ENCODE measurements around the gene EFCAB5.
"Not testable (repeated sequence)": the region's sequence is repeated elsewhere in the genome, so short reads cannot be mapped to it uniquely, and the experiment has no call there.

EFCAB5 gene

DNA sequence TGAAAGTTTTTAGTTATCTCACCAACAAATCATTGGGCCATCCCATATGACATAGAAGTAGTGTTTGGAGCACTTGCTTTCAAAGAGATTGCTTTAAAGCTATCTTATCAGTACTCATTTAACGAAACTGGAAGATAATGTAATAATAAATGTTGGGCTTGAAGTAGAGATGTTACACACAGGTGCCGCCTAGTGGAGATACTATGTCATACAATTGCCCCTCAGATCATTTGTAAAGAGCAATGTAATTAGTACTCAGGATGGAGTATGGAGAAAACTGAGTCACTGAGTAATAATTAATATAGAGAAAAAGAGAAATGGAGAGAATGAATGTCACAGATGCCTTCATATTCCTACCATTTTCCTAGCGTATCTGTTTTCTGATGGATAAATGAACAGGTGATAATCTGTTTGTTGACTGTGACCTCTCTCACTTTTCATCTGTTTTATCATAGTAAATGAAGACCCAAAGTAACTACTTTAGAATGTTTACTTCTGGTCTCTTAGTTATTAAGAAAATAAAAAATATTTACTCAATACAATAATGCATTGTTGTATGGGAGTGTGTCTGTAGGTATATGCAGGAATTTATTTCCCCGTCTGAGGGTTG is 80.4 kb downstream of the EFCAB5 start:
- DNase-seq: peak; percentile 53

DNA sequence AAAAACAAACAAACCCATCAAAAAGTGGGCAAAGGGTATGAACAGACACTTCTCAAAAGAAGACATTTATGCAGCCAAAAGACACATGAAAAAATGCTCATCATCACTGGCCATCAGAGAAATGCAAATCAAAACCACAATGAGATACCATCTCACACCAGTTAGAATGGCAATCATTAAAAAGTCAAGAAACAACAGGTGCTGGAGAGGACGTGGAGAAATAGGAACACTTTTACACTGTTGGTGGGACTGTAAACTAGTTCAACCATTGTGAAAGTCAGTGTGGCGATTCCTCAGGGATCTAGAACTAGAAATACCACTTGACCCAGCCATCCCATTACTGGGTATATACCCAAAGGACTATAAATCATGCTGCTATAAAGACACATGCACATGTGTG is 83.9 kb downstream of the EFCAB5 start:
- not testable (repeated sequence) for DNase-seq

DNA sequence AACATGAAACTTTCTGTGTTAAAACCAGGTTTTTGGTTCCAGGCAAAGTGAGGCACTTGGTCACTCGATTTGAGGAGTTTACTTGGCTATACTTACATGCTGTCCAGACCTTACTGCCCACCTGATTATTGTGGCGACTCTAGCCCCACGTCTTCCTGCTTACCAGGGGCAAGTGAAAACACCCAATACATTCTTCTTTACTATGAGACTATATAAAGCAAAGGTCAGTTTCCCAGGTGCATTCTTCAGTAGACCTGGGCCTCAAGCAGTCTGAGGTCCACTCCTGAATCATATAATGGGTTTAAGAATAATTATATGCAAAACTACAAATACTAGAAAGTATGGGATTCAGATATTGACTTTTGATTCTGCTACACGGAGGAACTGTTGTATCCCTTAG is 86.2 kb downstream of the EFCAB5 start:
- DNase-seq: no peak

DNA sequence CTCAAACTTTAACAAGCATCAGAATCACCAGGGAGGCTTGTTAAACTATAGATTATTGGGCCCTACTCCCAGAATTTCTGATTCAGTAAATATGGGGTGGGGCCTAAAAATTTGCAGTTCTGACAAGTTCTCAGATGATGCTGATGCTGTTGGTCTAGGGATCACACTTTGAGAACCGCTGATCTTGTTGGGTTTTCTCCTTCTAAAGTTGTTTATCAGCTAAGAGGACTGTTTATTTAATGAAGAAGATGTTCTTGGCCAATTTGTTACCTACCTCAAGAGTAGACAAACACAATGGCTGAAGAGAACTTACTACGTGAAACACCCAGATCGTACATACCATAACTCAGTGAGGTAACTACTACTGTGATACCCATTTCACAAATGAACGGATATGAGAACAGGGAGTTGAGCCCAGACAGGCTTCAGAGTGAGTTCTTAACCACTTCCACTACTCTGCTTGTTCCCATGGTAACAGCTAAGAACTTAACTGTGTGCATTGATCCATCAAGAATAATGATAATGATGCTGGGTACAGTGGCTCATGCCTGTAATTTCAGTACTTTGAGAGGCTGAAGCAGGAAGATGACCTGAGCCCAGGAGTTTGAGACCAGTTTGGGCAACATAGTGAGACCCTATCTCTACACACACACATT is 89.9 kb downstream of the EFCAB5 start:
- DNase-seq: no peak

DNA sequence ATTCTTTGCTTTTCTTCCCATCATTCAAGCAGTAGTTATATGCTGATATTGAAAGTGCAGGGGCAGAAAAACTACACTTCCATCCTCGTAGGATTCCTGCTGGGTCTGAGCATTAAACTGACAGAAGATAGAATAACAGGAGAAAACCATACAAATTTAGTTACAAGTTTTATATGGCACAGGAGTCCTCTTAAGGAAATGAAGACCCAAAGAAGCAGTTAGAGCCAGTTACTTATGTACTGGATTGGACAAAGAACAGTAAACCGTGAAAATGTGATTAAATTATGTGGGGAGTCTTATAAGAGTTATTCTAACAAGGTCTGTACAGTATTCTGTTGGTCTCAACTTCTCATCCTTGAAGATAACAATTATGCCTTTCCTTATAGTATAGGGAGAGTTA is 93.9 kb downstream of the EFCAB5 start:
- DNase-seq: no peak

DNA sequence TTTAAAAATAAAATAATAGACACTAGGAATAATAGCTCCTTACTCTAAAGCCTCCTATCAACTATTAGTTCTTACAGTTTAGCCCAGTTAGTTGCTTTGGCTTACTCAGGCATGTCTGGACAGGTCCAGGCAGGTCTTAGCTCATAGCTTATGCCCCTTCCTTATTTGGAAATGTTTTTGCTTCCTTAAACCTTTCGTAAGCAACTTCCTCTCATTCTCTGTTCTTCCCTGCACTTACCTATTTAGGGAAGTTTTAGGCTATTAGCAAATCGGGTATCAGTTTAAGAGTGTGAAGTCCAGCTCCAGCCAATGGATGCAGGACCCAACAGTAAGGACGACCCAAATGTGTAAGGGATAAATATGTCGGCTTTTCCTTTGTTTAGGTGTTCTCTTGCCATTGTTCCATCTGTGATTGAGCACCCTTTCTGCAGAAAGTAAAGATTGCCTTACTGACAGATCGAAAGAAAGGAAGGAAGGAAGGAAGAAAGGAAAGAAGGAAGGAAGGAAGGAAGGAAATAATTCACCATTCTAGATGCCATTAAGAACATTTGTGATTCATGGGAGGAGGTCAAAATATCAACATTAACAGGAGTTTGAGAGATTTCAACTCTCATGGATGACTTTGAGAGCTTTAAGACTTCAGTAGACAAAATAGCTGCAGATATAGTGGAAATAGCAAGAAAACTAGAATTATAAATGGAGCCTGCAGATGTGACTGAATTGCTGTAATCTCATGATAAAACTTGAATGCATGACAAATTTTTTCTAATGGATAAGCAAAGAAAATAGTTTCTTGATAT is 99.5 kb downstream of the EFCAB5 start:
- not testable (repeated sequence) for DNase-seq

DNA sequence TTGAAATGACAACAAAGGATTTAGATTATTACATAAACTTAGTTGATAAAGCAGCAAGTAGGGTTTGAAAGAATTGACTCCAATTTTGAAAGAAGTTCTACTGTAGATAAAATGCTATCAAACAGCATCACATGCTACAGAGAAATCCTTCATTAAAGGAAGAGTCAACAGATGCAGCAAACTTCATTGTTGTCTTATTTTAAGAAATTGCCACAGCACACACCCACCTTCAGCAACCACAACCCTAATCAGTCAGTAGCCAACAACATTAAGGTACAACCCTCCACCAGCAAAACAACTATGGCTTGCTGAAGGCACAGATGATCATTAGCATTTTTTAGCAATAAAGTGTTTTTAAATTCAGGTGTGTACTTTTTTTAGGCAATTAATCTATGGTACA is 100.1 kb downstream of the EFCAB5 start:
- DNase-seq: no peak

DNA sequence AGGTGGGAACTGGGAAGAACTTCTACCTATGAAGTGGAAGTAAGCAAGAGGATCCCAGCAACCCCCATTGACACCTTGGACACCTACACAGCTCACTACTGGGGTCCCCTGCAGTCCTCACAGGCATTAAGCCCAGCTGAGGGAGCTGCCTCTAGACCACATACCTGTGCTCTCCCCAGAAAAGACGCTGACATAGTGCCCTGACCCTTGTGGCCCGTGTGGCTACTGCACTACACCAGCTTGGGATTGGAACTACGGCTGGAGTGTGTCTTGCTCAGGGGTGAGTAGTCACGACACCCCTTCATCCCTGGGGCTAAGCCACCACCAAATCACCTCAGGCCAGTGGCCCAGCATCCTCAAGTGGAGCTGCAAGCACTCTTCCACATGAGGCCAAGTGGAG is 120.9 kb downstream of the EFCAB5 start:
- DNase-seq: no peak

DNA sequence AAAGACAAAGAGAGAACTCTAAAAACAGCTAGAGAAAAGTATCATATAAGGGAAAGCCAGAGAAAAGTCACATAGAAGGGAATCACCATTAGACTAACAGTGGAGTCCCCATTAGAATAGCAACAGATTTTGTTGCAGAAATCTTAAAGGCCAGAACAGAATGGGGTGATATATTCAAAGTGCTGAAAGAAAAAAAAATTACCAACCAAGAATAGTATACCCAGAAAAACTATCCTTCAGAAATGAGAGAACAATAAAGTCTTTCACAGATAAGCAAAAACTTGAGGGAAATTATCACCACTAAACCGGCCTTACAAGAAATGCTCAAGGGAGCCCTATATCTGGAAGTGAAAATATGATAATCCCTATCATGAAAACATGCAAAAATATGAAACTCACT is 123.3 kb downstream of the EFCAB5 start:
- DNase-seq: no peak

DNA sequence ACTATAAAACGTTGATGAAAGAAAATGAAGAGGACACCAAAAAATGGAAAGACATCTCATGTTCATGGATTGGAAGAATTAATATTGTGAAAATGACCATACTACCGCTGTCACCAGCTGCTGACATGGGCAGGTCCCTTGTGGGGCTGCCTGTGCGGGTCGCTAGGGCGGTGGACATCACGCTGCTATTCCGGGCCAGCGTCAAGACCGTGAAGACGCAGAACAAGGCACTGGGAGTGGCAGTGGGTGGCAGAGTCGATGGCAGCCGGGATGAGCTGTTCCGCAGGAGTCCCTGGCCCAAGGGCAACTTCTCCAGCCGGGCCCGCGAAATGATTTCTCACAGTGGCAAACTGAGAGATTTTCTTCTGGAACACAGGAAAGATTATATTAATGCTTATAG is 127.0 kb downstream of the EFCAB5 start:
- no peak for DNase-seq

DNA sequence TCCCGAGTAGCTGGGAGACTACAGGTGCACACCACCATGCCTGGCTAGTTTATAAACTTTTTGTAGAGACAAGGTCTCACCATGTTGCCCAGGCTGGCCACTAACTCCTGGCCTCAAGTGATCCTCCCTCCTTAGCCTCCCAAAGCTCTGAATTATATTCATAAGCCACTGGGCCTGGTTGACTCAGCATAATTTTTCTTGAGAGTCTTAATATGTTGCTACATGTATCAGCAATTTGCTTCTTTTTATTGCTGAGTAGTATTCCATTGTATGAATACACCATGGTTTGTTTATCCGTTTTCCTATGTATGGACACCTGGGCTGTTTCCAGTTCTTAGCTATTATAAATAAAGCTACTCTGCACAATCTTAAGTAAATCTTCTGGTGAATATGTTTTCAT is 132.8 kb downstream of the EFCAB5 start:
- no peak for DNase-seq

DNA sequence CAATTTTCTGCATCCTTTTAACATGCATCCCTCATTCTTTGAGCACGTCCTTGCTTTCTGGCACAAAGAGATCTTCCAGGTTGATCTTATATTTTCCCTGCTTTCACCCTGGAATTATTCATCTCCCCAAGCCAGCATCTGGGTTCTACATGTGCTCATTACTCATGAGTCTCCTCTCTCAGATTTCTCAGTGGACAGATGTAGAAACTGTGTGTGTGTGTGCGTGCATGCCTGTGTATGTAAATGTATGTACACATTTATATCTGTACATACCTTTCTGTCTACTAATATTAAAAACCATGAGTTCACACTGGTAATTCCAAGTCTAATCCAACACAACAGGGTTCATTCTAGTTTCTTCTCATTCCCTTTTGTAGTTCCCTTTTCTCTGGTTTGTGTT is 133.3 kb downstream of the EFCAB5 start:
- no peak for DNase-seq

DNA sequence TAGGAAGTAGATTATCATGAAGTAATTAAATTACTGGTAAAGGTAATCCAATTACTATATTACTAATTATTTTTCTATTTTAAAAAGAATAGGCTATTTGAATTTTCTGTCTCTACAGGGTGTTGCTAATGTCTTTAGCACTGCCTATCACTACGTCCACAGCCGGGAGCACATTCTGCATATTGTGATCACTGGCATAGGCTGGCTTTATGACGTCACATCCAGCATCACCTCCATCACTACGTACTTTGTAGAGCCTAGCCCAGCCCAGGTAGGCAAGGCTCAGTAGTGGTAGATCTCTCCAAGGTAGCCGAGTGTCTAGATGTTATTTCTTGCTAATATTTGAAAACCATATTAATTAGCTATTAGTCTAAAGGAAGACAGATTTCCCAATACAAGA is 141.3 kb downstream of the EFCAB5 start:
- no peak for DNase-seq

DNA sequence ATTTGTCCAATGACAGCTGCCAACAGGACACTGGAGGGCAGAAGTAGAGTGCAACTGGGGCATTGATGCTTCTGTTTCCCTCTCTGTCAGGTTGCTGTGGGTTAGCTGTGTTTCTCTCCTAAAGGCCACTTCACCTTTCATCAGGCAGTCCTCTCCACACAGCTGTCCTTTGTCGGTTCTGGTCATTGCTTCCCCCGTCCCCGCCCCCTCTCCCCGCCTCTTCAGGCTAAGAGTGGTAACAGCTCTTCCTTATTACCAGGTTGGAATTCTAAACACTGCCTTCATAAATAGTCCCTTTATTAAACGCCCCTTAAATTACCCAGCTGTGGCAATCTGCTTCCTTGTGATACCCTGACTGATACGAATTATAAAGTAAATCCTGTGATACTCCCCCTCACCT is 143.4 kb downstream of the EFCAB5 start:
- no peak for DNase-seq

DNA sequence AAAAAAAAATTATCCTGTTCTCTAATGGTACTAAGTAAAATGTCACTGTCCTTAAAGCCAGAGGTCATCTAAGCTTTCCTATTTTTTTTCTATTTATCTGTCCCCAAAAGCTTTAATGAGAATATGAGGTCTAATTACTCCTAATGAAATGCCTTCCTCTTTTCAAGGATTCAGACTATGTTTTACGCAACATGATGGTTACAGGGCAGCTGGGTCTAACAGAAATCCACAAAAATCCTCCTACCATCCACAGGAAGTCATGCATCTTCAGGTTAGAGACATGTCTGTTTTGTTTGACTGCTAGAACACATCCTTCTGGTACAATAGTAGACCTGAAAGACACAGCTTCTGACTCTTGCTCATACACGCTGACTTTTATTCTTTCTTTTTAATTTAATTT is 145.5 kb downstream of the EFCAB5 start:
- no peak for DNase-seq

DNA sequence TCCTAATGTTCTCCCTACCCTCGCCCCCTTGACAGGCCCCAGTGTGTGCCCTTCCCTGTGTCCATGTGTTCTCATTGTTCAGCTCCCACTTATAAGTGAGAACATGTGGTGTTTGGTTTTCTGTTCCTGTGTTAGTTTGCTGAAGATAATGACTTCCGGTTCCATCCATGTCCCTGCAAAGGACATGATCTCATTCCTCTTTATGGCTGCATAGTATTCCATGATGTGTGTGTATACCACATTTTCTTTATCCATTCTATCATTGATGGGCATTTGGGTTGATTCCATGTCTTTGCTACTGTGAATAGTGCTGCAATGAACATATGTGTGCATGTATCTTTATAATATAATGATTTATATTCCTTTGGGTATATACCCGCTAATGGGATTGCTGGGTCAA is 146.0 kb downstream of the EFCAB5 start:
- DNase-seq: not testable (repeated sequence)

DNA sequence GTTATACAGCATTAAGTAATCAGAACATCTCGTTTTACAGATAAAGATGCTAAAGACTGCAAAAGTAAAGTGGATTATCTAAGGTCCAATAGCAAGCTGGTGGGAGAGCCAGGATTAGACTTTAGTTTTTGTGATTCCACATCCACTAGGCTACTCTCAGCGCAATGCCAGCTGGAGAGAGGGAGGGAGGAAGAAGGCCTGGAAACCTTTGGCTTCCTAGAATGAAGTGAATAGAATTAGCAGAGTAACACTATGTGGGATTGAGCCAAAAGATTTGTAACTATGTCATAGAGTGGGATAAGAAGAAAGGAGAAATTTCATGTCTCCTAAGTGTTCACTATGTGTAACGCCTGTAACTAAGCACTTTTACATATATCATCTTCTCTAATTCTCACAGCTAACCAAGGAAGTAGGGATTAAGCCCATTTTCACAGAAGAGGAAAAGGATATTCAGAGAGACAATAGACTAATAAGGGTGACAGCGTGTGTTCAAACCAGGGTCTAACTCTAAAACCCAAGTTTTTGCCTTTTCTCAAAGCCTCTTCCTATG is 149.8 kb downstream of the EFCAB5 start:
- no peak for DNase-seq

DNA sequence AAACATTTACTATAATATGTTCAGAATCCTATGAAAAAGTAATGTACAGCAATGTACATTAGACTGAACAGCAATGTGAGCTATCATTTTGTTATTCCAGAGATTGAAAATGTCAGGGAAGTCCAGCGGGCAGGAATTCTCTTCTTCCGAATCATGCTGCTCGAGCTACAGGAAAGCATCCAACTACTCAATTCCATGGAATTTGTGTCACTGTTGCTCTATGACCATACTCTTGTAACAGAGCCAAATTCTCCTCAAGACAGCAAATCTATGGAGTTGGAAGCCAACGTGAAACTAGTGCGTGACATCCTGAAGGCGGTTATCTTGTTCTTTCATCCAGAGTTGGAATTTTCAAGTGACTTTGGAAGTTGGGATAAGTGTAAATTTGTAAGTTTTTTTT is 150.3 kb downstream of the EFCAB5 start:
- no peak for DNase-seq

DNA sequence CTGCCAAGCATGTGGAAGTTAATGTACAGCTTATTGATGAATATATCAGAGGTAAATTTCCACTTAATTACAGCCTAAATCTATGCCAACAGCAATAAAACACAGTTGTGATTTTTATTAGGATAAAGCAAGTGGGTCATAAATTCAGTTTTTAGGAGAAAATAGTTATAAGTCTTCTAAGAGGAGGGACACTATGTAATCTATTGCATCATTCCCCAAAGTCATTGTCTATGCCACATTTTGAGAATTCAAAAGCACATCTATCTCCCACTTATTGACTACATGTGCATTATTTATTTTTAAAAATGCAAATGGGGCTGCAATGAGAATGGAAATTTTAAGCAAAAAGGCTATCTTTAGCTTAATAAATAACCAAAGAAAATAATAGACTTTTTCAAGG is 151.5 kb downstream of the EFCAB5 start:
- DNase-seq: no peak

DNA sequence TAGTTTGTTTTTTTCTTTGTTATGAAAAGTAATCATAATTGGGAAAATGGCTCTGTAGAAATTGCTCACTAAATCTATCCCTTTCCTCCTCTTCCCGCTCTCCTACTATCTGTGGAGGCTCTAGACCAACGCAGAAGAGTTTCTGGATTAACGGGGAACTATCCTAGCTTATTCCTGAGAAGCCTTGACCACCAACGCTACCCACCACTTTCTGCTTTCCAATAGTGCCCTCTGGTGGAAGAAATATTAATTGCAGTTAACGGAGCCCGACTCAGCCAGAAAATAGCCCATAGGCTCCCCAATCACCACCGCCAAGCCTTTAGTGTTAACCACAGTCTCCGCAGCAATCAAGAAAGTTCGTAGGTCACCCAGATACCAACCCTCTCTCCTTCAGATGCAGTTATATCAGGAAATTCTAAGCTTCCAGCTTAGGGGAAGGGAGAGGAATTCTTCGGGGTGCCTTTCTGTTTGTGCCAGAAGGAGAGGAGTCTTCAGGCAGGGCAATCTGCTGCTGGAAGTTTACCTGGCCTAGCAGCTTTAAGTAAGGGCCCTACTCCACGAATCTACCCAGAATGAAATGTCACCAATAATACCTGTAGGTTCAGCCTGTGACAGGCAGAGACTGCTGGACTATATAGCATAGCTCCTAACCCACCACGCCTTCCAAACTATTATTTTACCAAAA is 152.2 kb downstream of the EFCAB5 start:
- DNase-seq: peak; percentile 57

DNA sequence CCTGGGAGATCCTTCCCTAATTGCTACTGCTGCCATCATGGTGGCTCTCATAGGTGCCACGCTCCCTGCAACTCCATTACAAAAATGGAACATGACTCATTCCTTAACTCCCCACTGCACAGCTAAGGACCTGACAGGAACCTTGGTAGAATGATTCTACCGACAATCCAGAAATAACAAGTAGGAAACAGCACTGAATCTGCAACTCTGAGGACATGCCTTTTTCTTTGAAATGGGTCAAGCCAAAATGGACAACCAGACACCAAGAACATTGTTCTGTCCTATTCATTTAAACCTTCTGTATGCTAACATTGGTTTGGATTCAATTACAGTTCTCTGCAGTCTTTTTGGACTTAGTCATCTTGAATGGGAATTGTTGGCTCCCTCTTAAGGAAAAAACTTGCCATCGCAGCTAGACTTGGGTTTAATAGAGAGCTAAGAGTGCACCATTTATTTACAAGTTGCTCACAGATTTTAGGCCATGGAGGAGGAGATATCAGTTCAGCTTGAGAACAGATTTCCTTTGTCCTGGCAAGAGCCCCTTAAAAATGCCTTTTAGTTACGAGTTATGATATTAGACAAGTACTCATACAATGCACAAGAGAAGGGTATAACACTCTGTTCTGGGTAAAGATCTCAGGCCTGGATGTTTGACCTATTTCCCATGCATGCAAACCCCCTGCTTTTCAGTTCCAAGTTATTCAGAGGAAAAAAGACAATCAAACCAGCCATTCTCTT is 154.2 kb downstream of the EFCAB5 start:
- DNase-seq: no peak

DNA sequence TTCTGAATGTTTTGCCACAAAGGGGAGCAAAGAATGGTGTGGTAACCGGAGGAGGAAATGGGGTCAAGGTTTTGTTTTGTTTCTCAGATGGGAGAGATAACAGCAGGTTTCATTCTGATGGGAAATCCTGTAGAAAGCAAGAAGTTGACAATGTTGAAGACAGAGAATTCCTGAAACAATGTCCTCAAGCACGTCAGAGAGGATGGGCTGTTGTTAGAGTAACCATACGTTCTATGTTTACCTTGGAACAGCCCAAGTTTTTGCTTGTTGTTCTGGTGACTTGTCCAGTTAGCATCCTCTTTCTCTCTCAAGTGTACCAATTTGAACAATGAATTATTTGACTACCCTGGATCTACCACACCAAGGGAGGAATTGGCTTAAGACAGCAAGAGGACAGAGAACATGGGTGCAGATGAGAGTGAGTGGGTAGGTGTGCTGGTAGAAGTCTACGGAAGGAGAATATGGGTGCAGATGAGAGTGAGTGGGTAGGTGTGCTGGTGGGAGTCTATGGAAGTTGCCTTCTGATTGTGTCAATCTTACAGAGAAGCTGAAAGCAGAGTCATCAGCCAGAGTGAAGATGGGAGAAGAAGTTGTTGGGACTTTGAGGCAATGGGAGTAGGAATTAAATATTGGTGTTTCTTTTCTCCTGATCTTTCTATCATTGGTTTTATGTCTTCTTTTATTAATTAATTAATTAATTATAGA is 160.4 kb downstream of the EFCAB5 start:
- no peak for DNase-seq

All from NCI-H345 (cell line).